Measurements from ENCODE around the gene SLC26A1.

- TF ChIP-seq CTCF (IDR thresholded peaks at IDR 0.05) (no peak), POLR2A (IDR thresholded peaks at IDR 0.05) (no peak)
Observed at GRCh38 chr4:1002631-1003251, 9.5 kb upstream of the SLC26A1 start.

Data from body of pancreas (tissue), 4 donors.